Endothelial cell of umbilical vein (primary cell): Measurements from ENCODE around the gene SIRPA. TPM values are rescaled to one million over a fixed set of nuclear protein-coding genes. Genes with fewer than 3 reads are reported as not detected.

Experiments
- BruUV-seq: library from RNA; stranded (reverse); fragments of 400-500 nt; replicated peaks from 2 replicates; lab custom pipeline; 2021; lab: Mats Ljungman, UMichigan
- CTCF ChIA-PET: fragments of 300-600, 350-600 bp; sonication (Branson Sonifier 250); formaldehyde crosslinking; loops from one replicate; lab custom pipeline; 2021; ENCODE audit warnings: antibody characterized with exemption, inconsistent platforms; lab: Charles Lee
- POLR2A ChIA-PET: fragments of 300-600, 350-600 bp; sonication (Branson Sonifier 250); formaldehyde crosslinking; loops from one replicate; lab custom pipeline; 2021; ENCODE audit warnings: antibody characterized with exemption, inconsistent platforms; lab: Charles Lee
- DNase-seq: peaks from one replicate; pipeline ENCODE4 v3.0.0-alpha.2; 2011; ENCODE audit warnings: low read depth, low spot score
- FAIRE-seq: peaks from 2 replicates; lab custom pipeline; 2011; peaks lifted over from hg19 to GRCh38; lab: Jason Lieb, UNC
- H2AFZ ChIP-seq: 2 replicates; pipeline ENCODE4 v1.6.0; 2012; ENCODE audit warnings: low read depth, low read length, control low read depth, inconsistent platforms
- H3K27ac ChIP-seq: 2 replicates; pipeline ENCODE4 v1.5.1; 2011; ENCODE audit warnings: low read depth, mild to moderate bottlenecking, control low read depth, low read length, moderate library complexity; ENCODE audit not compliant: insufficient read depth
- H3K27me3 ChIP-seq, 2 experiments: 2 replicates each; pipeline versions ENCODE4 v1.6.0 to v1.6.1; 2011; ENCODE audit warnings: low read length in 2 of 2, mixed read lengths in 1 of 2; ENCODE audit not compliant: control insufficient read depth in 2 of 2, insufficient read depth in 2 of 2
- H3K36me3 ChIP-seq, 2 experiments: 2 replicates in 1 of 2; 3 replicates in 1 of 2; pipeline ENCODE4 v1.5.1; 2011; ENCODE audit warnings: low read length in 2 of 2, mild to moderate bottlenecking in 1 of 2, moderate library complexity in 1 of 2; ENCODE audit not compliant: control insufficient read depth in 2 of 2, insufficient read depth in 2 of 2; ENCODE audit errors: extremely low read depth in 1 of 2
- H3K4me1 ChIP-seq: 3 replicates; pipeline ENCODE4 v1.5.1; 2011; ENCODE audit warnings: mild to moderate bottlenecking, low read length; ENCODE audit not compliant: control insufficient read depth, insufficient read depth; ENCODE audit errors: extremely low read depth
- H3K4me2 ChIP-seq: 2 replicates; pipeline ENCODE4 v1.6.1; 2011; ENCODE audit warnings: low read length, control low read depth, mixed read lengths; ENCODE audit not compliant: insufficient read depth
- H3K4me3 ChIP-seq, 3 experiments: fragments of 200-600 bp in 1 of 3; sonication (generic), shearing (Covaris generic) in 1 of 3; replicated peaks in 1 of 3; 2 replicates each; pipeline ENCODE4 v1.5.1; 2011 to 2016; ENCODE audit warnings: control low read depth in 3 of 3, low read length in 3 of 3, mild to moderate bottlenecking in 2 of 3, inconsistent platforms in 1 of 3, low read depth in 1 of 3, moderate library complexity in 1 of 3; ENCODE audit not compliant: insufficient read depth in 1 of 3
- H3K79me2 ChIP-seq: 2 replicates; pipeline ENCODE4 v1.6.0; 2012; ENCODE audit warnings: low read length, inconsistent platforms; ENCODE audit not compliant: control insufficient read depth, insufficient read depth
- H3K9ac ChIP-seq: replicated peaks from 2 replicates; pipeline ENCODE3; 2011; ENCODE audit warnings: low read length, control low read depth; ENCODE audit not compliant: insufficient read depth; ENCODE audit errors: extremely low read depth
- H3K9me1 ChIP-seq: replicated peaks from 3 replicates; pipeline ENCODE4 v1.6.0; 2011; ENCODE audit warnings: mild to moderate bottlenecking, low read length; ENCODE audit not compliant: control insufficient read depth, insufficient read depth; ENCODE audit errors: extremely low read depth
- H3K9me3 ChIP-seq: replicated peaks from 2 replicates; pipeline ENCODE4 v1.5.1; 2012; ENCODE audit warnings: low read length, inconsistent platforms; ENCODE audit not compliant: control insufficient read depth, insufficient read depth
- H4K20me1 ChIP-seq: replicated peaks from 2 replicates; pipeline ENCODE3; 2011; ENCODE audit warnings: mild to moderate bottlenecking, low read length; ENCODE audit not compliant: control insufficient read depth, insufficient read depth; ENCODE audit errors: extremely low read depth
- EZH2 ChIP-seq: IDR thresholded peaks from 2 replicates; pipeline ENCODE4 v1.6.1; 2012; ENCODE audit warnings: borderline replicate concordance, low read depth, mild to moderate bottlenecking, moderate library complexity, low read length, inconsistent platforms; ENCODE audit not compliant: severe bottlenecking
- FOS ChIP-seq: IDR thresholded peaks from 2 replicates; pipeline ENCODE4 v1.6.1; 2011; ENCODE audit warnings: mild to moderate bottlenecking, low read length, moderate library complexity, borderline replicate concordance; ENCODE audit not compliant: insufficient read depth
- JUN ChIP-seq: IDR thresholded peaks from 2 replicates; pipeline ENCODE4 v1.6.1; 2011; ENCODE audit warnings: borderline replicate concordance, low read depth; ENCODE audit not compliant: insufficient read length, insufficient read depth
- MYC ChIP-seq: IDR thresholded peaks from one replicate; pipeline ENCODE4 v1.6.1; 2011; ENCODE audit warnings: mild to moderate bottlenecking, low read depth, low read length
- POLR2A ChIP-seq: IDR thresholded peaks from 2 replicates; pipeline ENCODE4 v1.6.1; 2012; ENCODE audit warnings: low read depth, mild to moderate bottlenecking, control low read depth, low read length
- POLR2AphosphoS5 ChIP-seq: IDR thresholded peaks from 2 replicates; pipeline ENCODE4 v1.6.1; 2012; ENCODE audit warnings: low read depth, mild to moderate bottlenecking, control low read depth, low read length, moderate library complexity; ENCODE audit not compliant: insufficient read depth
- dilution Hi-C: fragments of 300-500 bp; cut with MboI; formaldehyde crosslinking; loops from one replicate; pipeline ENCODE4 v1.15.0; 2019; ENCODE audit warnings: low sequenced_read_pairs; ENCODE audit not compliant: extremely low pct_ligation_motif_present
- intact Hi-C: fragments of 100-400 bp; cut with micrococcal nuclease; formaldehyde crosslinking; loops from one replicate; pipeline ENCODE4 v1.10.0; 2022
- polyA plus RNA-seq, 4 experiments: library from polyadenylated mRNA; depleted of rRNA in 3 of 4; stranded (reverse) in 3 of 4; unstranded in 1 of 4; fragments of >200 nt; gene quantifications; 2 replicates each; pipeline versions ENCODE4 v1.2.1 to v1.2.3, GENCODE V29; 2011 to 2012; ENCODE audit warnings: missing spikeins in 1 of 4
- total RNA-seq: library from RNA; stranded (reverse); gene quantifications from 2 replicates; pipeline ENCODE4 v1.2.3, GENCODE V29; 2021
- TF ChIP-seq, protein P1 (sequence below), 2 donors: IDR thresholded peaks; 1 replicate in 1 of 2; 2 replicates in 1 of 2; pipeline ENCODE4 v1.5.1; 2011; ENCODE audit warnings: low read length in 2 of 2, mild to moderate bottlenecking in 2 of 2, moderate library complexity in 2 of 2, control low read depth in 1 of 2, inconsistent platforms in 1 of 2, low read depth in 1 of 2; ENCODE audit not compliant: insufficient read depth in 1 of 2; ENCODE audit errors: extremely low read depth in 1 of 2
- TF ChIP-seq, protein P2 (sequence below): IDR thresholded peaks from 2 replicates; pipeline ENCODE4 v1.6.1; 2011; ENCODE audit not compliant: insufficient read depth, insufficient read length

Gene SIRPA
- total and polyA plus RNA-seq, 2 donors (not counting 3 experiments of a cell fraction or from before 2014, with no cell fraction given): 29.9 to 59.2 TPM

DNA sequence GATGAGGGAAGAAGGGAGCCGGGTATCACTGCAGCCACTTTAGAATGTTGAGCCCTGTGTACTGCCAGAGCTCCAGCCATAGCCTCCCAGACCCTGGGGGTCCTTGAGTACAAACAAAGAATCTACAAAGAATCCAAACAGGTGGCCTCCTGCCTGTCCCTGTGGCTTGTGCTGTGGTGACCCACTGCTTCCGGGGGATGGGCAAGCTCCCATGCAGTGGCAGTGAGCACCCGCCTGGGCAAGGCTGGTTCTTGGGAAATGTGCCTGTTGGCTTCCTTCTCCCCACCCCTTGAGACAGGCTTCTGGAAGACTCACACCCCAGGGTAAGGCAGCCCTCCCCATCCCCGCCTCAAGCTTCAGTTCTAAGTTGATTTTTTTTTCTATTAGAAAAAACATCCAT is 13.9 kb downstream of the SIRPA start:
- intact Hi-C loops (no loop called here), dilution Hi-C loops (no loop called here)
- H3K9ac ChIP-seq: no peak overlapping the region
- DNase-seq (no peak), FAIRE-seq (no peak)
- H3K27ac ChIP-seq: no peak overlapping the region
- H3K9me1 ChIP-seq: no peaks in the 10 kb centered on the region
- H2AFZ ChIP-seq: no peak overlapping the region
- ChIA-PET CTCF (no interaction called here), POLR2A (no interaction called here)
- TF ChIP-seq FOS: no peak
- no peak for TF ChIP-seq JUN
- no peak for TF ChIP-seq EZH2
- TF ChIP-seq POLR2AphosphoS5: no peak
- TF ChIP-seq, protein P1, sequence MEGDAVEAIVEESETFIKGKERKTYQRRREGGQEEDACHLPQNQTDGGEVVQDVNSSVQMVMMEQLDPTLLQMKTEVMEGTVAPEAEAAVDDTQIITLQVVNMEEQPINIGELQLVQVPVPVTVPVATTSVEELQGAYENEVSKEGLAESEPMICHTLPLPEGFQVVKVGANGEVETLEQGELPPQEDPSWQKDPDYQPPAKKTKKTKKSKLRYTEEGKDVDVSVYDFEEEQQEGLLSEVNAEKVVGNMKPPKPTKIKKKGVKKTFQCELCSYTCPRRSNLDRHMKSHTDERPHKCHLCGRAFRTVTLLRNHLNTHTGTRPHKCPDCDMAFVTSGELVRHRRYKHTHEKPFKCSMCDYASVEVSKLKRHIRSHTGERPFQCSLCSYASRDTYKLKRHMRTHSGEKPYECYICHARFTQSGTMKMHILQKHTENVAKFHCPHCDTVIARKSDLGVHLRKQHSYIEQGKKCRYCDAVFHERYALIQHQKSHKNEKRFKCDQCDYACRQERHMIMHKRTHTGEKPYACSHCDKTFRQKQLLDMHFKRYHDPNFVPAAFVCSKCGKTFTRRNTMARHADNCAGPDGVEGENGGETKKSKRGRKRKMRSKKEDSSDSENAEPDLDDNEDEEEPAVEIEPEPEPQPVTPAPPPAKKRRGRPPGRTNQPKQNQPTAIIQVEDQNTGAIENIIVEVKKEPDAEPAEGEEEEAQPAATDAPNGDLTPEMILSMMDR (IDR thresholded peaks at IDR 0.05; ENCODE audit: extremely low read depth in 1 of 2, insufficient read depth in 1 of 2, low read depth in 1 of 2, low read length in 2 of 2): no peak
- TF ChIP-seq MYC: no peak
- TF ChIP-seq, protein P2, sequence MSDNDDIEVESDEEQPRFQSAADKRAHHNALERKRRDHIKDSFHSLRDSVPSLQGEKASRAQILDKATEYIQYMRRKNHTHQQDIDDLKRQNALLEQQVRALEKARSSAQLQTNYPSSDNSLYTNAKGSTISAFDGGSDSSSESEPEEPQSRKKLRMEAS: no peak
- no peak for TF ChIP-seq POLR2A
- no peaks in the 10 kb centered on the region for H3K9me3 ChIP-seq
- H3K36me3 ChIP-seq: peaks cover 2 to 3% of the 10 kb centered on the region in 2 experiments
- no peaks in the 10 kb centered on the region for H3K4me1 ChIP-seq
- no TSS peak for BruUV-seq
- H3K4me3 ChIP-seq: no peak overlapping the region
- no peaks in the 10 kb centered on the region for H4K20me1 ChIP-seq
- H3K79me2 ChIP-seq: no peaks in the 10 kb centered on the region
- no peak overlapping the region for H3K4me2 ChIP-seq
- H3K27me3 ChIP-seq: no peaks in the 10 kb centered on the region
